Body of pancreas (tissue), 4 donors: ENCODE data around the gene USP10.

Experiments
- CTCF ChIP-seq, 7 experiments: fragments of 450-650 bp in 4 of 7; fragments of 200-600 bp in 3 of 7; sonication (generic) in 3 of 7; IDR thresholded peaks; one replicate each; pipeline ENCODE4 v1.5.1; 2016 to 2019; ENCODE audit warnings: antibody characterized with exemption in 7 of 7
- POLR2A ChIP-seq, 3 donors: fragments of 450-650 bp; IDR thresholded peaks; one replicate each; pipeline ENCODE4 v1.6.1; 2016; ENCODE audit warnings: antibody characterized with exemption in 3 of 3, mild to moderate bottlenecking in 2 of 3

GRCh38 chr16:84741340-84741830 is 41.6 kb downstream of the USP10 start:
- TF ChIP-seq CTCF (IDR thresholded peaks at IDR 0.05) = no peak
- no peak for TF ChIP-seq POLR2A (IDR thresholded peaks at IDR 0.05)
